Occipital lobe (tissue), 2 donors: Measurements from ENCODE around the gene DENND11. TPM values are rescaled to one million over a fixed set of nuclear protein-coding genes. Genes with fewer than 3 reads are reported as not detected.
A peak's percentile ranks its signal among the peaks of the same experiment; 100 is the strongest.

ENCODE experiments used
- DNase-seq: peaks from one replicate; lab custom pipeline; 2025; lab: John Stamatoyannopoulos, UW
- total RNA-seq: library from RNA; depleted of rRNA; stranded (reverse); fragments of >200 nt; gene quantifications from one replicate; pipeline ENCODE4 v1.2.3, GENCODE V29; 2014

The DENND11 gene
- total RNA-seq, 1 donor from 2014 or later = 47.7 TPM

- no peak for DNase-seq
These were observed 15.9 kb downstream of the DENND11 start for GRCh38 chr7:141686074-141686473.

- peak; percentile 75 for DNase-seq
These were observed 16.5 kb downstream of the DENND11 start for GRCh38 chr7:141685285-141686023.

- no peak for DNase-seq
These were observed 23.0 kb downstream of the DENND11 start for GRCh38 chr7:141679014-141679413.

- no peak for DNase-seq
These were observed 25.3 kb downstream of the DENND11 start for GRCh38 chr7:141676618-141677017.

- no peak for DNase-seq
These were observed 26.3 kb downstream of the DENND11 start for GRCh38 chr7:141675436-141676215.

GRCh38 chr7:141674702-141675101, 27.3 kb downstream of the DENND11 start:
- DNase-seq = no peak

- no peak for DNase-seq
These were observed 27.7 kb downstream of the DENND11 start for GRCh38 chr7:141674171-141674671.

GRCh38 chr7:141673346-141673745, 28.6 kb downstream of the DENND11 start:
- DNase-seq = no peak

GRCh38 chr7:141671705-141672496, 30.1 kb downstream of the DENND11 start:
- DNase-seq = no peak

GRCh38 chr7:141668853-141669252, 33.1 kb downstream of the DENND11 start:
- no peak for DNase-seq

- DNase-seq = no peak
These were observed 35.9 kb downstream of the DENND11 start for GRCh38 chr7:141666071-141666470.

GRCh38 chr7:141665208-141666035, 36.5 kb downstream of the DENND11 start:
- DNase-seq = no peak

- no peak for DNase-seq
These were observed 37.5 kb downstream of the DENND11 start for GRCh38 chr7:141664450-141664849.

- no peak for DNase-seq
These were observed 38.7 kb downstream of the DENND11 start for GRCh38 chr7:141663081-141663849.

- no peak for DNase-seq
These were observed 41.7 kb downstream of the DENND11 start for GRCh38 chr7:141660259-141660658.

GRCh38 chr7:141659501-141659900, 42.5 kb downstream of the DENND11 start:
- no peak for DNase-seq

- DNase-seq = peak; percentile 71
These were observed 47.4 kb downstream of the DENND11 start for GRCh38 chr7:141654551-141654950.

GRCh38 chr7:141652691-141653090, 49.3 kb downstream of the DENND11 start:
- no peak for DNase-seq
